GM21423 (cell line): ENCODE results near the gene TREX2.
"Not testable (repeated sequence)": the region's sequence is repeated elsewhere in the genome, so short reads cannot be mapped to it uniquely, and the experiment has no call there.

Source experiments
- ATAC-seq: cut with Tn5 transposase; IDR thresholded peaks from one replicate; pipeline ENCODE4 v1.9.1; 2021; ENCODE audit warnings: mild to moderate bottlenecking, moderate library complexity; ENCODE audit not compliant: unreplicated experiment

Gene TREX2

DNA sequence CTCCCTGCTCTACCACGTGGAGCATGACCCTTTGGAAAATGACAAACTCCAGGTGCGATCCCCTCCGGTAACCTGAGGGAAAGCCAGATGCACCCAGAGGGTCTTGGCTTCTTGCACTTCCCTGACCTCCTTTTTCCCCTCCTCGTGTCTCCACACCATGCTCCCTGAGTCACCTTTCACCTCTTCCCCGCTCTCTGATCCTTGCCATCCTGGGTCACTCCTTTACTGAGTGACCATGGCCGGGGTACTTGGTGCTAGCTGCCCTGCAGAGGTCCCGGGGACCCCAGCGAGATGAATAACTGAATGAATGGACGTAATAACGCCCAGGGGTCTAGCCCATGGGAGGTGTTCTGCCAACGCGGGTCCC is 35.0 kb downstream of the TREX2 start:
- ATAC-seq, result no peak

- no peak for ATAC-seq
Measured at GRCh38 chrX:153410373-153410772, 35.5 kb downstream of the TREX2 start.

DNA sequence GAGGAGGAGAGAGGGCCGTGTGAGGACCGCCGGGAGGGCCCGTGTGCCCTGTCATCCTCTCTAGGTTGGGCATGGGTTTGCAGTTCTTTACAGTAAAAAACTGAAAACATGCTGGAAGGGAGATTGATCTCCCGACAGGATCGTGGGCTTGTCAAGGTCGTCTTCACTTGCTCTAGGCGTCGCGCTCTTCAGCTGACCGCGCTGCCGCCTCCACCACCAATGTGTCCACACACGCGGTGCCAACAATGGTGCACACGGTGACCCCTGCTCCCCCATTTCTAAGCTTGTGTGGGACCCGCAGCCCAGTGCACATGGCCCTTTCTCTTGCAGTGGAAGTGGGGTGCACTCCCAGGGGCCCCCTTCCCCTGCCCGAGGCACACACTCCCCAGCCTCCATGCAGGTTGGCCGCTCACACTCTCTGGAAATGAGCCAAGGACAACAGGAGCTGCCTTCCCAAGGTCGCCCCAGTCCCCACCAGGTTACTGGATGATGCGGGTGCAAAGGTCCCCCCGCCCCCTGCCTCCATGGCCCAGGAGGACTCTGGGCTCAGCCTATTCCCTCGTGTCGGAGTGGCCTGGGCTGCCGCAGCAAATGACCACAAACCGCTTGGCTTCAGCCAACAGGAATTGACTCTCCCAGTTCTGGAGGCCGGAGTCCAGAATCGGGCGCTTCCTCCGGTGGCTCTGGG is 36.3 kb downstream of the TREX2 start:
- ATAC-seq, result no peak

DNA sequence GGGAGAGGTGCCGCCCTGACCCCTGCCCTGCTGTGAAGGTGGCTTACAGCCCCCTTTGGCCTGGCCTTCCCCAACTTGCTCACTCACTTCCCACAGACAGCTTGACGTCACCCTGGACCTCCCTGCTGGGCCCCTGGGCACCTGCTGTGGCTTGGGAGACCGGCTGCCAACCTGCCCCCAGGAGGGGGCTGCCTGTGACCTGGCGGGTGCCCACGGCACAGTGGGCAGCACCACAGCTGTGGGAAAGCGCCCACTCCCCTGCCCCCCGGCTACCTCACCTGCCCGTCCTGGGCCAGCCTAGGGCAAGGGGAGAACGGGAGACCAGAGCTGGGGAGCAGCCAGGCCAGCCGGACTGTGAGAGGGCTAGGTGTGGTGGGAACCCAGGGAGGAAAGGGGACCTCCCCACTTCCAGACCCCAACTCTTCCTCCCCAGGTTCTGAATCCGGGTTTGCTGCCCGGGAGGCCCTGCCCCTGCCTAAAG is 36.9 kb downstream of the TREX2 start:
- no peak for ATAC-seq

DNA sequence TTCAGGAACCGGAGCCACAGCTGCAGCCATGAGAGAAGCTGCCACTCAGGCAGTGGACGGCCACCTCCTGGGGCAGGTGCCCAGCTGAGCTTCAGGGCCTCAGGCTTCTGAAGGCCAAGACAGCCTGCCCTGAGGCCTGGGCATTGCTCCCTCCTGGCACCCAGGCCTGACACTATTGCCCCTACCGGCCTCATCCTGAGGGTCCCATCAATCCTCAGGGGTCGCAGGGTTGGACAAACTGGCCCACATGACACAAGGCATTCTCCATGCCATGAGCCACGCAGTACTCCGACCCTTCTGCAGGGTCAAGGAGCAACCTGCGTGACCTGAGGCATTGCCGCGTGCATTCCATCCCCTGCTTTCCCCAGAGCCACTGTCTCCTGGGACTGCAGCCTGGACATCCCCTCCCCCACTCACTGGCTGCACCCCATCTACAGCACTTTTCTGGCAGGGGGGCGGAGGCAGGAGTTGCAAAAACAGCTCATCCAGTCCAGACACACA is 37.6 kb downstream of the TREX2 start:
- ATAC-seq, result no peak

DNA sequence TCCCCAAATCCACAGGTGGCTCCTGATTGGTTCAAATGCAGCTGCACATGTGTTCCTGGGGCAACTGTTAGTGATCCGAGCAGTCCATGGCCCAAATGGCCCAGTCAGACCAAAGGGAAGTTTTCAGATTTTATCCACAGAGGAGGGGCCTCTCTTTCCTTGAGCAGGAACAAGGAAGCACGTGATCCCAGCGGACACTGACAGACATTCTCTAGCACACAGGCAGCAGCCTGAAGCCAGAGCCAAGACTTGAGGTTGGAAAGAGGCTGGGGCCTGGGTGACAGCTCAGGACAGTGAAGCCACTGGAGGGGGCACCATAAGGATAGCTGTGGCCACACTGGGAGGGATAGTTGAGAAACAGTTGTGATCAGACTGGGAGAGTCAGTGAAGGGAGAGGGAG is 38.1 kb downstream of the TREX2 start:
- no peak for ATAC-seq

DNA sequence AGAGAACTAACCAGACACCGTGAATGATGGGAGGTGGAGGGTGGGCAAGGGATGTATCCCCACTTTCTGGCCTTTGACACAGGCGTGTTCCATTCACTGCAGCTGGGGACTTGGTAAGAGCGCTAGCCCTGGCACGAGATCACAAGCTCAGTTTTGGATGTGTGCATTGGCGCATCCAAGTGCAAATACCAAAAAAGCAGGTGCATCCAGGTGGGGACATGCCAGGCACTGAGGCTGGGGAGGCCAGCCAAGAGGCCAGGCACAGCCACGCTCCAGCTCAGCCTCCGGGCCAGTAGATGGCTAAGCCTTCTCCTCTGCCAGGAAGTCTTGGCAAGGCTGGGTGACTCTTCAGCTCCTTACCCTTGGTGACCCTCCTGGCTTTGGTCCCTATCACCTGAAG is 39.0 kb downstream of the TREX2 start:
- ATAC-seq, result no peak

DNA sequence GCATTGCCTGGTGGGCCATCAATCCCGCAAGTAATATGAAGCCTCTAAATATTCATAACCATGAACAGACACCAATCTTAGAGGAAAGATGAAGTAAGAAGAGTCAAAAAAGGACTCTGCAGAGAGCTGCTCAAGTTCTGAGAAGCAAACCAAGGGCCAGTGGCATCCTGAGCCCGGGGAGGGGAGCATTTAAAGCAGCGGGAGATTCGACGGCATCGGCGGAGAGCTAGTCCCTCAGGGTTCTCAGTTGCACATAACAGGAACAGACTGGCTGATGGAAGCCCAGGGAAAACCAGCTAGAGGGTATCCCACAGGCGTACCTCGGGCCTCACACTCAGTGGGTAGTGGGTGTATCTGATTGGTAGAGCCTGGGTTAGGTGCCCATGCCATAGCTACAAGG is 39.8 kb downstream of the TREX2 start:
- ATAC-seq, result no peak

DNA sequence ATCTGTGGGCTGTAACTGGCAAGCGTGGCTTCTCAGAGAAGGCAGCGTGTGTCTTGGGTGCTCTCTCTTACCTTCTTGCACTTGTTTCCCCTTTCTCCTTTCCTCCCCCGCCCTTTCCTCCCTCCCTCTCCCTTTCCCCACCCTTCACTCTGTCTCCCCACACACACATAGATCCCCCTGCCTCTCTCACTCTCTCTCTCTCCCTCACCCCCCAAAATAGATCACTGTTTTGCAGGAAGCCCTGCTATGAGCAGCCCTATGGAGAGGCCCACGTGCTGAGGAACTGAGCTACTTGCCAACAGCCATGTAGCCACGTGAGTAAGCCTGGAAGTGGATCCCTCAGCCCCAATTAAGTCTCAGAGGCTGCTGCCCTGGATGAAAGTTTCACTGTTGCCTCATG is 40.4 kb downstream of the TREX2 start:
- ATAC-seq, result no peak

DNA sequence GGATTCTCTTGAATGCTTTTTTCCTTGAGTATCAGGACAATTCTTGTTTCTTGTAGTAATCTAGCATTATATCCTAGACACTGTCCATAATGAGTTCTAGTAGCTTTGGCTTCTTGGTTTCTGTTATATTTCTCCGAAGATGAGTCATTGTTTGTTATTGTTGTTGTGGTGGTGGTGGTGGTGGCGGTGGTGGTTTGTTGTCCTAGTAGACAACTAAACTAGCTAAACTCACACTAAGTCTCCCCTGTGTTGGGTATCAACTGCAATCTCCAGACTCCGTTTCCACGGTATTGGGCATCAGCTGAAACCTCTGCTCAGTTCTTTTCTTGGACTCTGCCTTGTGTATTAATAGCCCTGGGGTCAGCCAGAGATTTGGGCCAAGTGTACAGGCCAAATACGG is 41.5 kb downstream of the TREX2 start:
- ATAC-seq, result not testable (repeated sequence)

DNA sequence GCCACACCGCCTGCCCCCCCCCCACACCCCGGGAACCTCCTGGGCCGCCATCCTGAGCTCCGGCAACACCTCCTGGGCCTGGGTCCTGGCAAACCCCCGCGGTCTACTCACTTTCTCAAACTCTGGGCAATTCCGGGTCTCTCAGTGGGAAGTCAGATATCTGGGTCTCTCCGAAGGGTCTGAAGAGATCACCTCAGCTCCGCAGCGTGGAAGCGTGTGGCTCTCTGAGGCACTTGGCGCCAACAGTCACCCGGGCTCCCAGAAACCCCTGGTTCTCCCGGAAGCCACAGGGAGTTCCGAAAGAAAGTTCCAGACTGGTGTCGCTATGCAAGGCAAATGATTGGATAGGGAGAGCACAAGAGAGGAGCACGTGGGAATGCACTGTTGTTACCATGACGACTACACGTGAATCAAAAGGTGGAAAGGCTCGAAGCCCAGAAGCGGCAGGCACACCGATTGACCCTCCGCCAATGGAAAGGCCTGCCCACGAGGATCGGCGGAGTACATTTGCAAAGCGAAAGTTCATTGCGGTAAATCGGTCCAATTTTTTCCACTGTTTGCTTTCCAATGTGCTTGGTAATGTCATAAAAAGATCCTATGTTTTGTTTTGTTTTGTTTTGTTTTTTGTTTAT is 44.6 kb downstream of the TREX2 start, which contains the start of gene PNMA6E:
TSS of gene PNMA6E (minus strand) at position 218 of the 632 bp plus-strand sequence. CDS start 2,501 bp downstream, outside the sequence.
- ATAC-seq, result no peak

DNA sequence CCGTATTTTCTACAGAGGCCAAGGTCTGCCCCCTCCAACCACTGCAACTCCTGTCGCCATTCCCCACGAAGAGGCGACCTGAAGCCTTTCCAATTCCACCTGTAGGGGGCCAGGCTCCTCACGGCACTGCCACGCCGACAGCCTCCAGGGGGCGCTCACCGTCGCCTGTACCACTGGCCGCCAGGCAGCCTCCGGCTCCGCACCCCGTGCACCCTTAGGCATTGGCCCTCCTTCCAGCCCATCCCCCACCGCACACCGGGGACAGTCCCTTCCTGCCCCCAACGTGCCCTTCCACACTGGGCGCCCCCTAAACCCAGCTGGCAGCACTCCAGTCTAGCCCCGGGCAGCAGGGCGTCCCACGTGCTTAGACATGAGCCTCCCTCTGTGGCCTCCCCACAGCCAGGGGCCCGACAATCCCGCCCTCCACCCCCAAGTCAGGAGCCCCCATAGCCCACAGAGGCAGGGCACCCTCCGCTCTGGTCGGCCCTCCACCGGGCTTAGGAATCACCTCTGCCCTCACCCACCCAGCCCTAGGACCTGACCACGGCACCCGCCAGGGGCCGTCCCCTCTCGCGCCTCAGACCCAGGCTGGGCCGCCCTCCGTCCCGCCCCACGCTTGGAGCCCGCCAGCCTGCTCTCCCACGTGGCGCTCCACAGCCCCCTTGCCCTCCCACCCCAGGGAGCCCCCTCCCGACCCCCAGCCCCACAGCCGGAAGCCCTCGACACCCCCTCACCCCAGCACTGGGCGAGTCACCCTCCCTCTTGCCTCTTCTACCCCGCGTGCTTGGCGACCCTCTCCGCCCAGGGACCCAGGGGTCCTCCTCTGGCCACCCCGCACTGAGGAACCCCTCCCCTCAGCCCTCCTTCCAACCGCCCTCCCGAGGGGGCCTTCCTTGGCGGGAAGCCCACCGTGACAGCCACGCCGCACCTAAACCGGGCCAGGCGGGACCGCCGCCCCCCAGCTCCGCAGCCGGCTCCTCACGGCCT is 45.4 kb downstream of the TREX2 start:
- ATAC-seq, result peak; percentile 59

- ATAC-seq, result no peak
Measured at GRCh38 chrX:153398275-153398960, 47.4 kb downstream of the TREX2 start.

GRCh38 chrX:153397256-153397960 is 48.4 kb downstream of the TREX2 start:
- no peak for ATAC-seq

DNA sequence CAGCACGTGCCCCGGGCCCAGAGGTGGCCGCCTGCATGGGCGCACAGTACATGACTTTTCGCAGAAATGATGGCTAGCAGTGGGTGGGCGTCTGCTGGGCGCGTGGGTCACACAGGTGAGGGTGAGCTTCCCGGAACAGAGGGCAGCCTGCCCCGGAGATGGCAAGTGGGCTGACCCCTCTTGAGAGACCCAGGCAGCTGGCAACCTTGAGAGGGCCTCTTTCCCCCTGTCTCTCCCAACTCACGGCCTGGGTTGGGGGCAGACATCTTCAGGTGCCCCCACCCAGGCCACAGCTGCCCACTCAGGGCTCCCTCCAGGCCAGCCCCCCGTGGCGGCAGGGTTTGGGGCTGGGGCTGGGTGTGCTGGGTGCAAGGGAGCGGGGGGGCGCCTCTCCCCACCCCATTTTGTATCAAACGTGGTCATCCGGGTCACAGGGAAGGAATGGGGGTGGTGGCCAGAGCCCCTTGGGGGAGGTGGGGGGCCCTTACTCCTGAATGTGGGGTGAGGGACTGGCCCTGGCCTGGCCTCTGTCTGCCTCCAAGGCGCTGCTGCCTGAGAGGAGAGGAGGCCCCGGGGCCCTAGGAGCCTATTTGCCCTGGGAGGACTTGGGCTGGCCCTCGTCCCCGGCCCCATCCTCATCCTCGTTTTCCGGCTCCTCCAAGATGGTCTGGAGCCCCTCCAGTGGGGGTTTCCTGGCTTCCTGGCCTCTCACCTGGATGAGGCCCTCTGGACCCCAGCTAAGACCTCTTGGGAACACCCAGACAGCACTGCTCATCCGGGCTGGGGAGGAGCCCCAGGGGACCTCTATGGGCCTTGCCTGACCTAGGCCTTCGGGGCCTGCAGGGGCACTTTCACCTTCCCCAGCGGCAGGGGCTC is 49.3 kb downstream of the TREX2 start:
- no peak for ATAC-seq

GRCh38 chrX:153395613-153396319 is 50.1 kb downstream of the TREX2 start:
- no peak for ATAC-seq

DNA sequence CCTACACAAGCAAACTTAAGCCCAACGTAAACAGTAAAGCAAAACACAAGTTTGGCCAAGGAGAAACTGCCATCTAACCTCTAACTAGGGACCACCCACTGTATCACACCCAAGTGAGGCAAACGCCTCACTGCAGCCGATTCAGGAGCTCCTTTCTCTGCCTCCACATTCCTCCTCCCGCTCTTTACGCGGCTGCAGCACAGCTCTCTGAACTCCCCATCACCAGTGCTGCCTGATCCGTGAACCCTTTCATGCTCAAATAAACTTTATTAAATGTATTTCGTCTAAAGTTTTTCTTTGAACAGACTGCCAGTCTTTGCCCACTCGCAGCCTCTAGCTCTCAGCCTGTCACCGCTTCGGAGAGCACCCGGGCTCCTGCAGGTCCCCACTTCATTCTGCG is 51.2 kb downstream of the TREX2 start:
- no peak for ATAC-seq
